HG03064 (cell line): ENCODE results near the gene EGR2.

Experiments
- ATAC-seq: cut with Tn5 transposase; IDR thresholded peaks from one replicate; pipeline ENCODE4 v1.9.1; 2021; ENCODE audit warnings: low read depth; ENCODE audit not compliant: unreplicated experiment

Gene EGR2

GRCh38 chr10:62819141-62819920, 3.2 kb upstream of the EGR2 start:
- no peak for ATAC-seq

GRCh38 chr10:62818426-62819011, 2.4 kb upstream of the EGR2 start:
- ATAC-seq: no peak

GRCh38 chr10:62817766-62818425, 1.7 kb upstream of the EGR2 start:
- peak; percentile 43 for ATAC-seq

- ATAC-seq: peak; percentile 13
These were observed 1.1 kb upstream of the EGR2 start for GRCh38 chr10:62817121-62817765.

- no peak for ATAC-seq
These were observed 163 bp downstream of the EGR2 start for GRCh38 chr10:62816076-62816330.

- no peak for ATAC-seq
These were observed 638 bp downstream of the EGR2 start for GRCh38 chr10:62815381-62816075.

GRCh38 chr10:62814756-62815380, 1.3 kb downstream of the EGR2 start:
- no peak for ATAC-seq

- no peak for ATAC-seq
These were observed 2.2 kb downstream of the EGR2 start for GRCh38 chr10:62813981-62814380.

- ATAC-seq: no peak
These were observed 2.7 kb downstream of the EGR2 start for GRCh38 chr10:62813453-62813852.

GRCh38 chr10:62812672-62813439, 3.3 kb downstream of the EGR2 start:
- no peak for ATAC-seq

- peak; percentile 28 for ATAC-seq
These were observed 4.8 kb downstream of the EGR2 start for GRCh38 chr10:62811159-62811875.

- ATAC-seq: no peak
These were observed 5.8 kb downstream of the EGR2 start for GRCh38 chr10:62810156-62810902.

GRCh38 chr10:62806251-62806650, 9.9 kb downstream of the EGR2 start:
- ATAC-seq: no peak

GRCh38 chr10:62805231-62806099, 10.7 kb downstream of the EGR2 start:
- ATAC-seq: peak; percentile 29

GRCh38 chr10:62804356-62805230, 11.6 kb downstream of the EGR2 start, which contains the start of gene ADO:
Gene ADO (plus strand): TSS chr10:62804720. CDS start chr10:62805060, 340 bp downstream.
- ATAC-seq: peak; percentile 92

- ATAC-seq: no peak
These were observed 12.3 kb downstream of the EGR2 start for GRCh38 chr10:62803724-62804355.
